ENCODE measurements around the gene SSTR4. TPM values are rescaled to one million over a fixed set of nuclear protein-coding genes. Genes with fewer than 3 reads are reported as not detected.

SSTR4 gene
- total and polyA plus RNA-seq, 2 donors (not counting 1 experiment from before 2014, with no cell fraction given): not detected

DNA sequence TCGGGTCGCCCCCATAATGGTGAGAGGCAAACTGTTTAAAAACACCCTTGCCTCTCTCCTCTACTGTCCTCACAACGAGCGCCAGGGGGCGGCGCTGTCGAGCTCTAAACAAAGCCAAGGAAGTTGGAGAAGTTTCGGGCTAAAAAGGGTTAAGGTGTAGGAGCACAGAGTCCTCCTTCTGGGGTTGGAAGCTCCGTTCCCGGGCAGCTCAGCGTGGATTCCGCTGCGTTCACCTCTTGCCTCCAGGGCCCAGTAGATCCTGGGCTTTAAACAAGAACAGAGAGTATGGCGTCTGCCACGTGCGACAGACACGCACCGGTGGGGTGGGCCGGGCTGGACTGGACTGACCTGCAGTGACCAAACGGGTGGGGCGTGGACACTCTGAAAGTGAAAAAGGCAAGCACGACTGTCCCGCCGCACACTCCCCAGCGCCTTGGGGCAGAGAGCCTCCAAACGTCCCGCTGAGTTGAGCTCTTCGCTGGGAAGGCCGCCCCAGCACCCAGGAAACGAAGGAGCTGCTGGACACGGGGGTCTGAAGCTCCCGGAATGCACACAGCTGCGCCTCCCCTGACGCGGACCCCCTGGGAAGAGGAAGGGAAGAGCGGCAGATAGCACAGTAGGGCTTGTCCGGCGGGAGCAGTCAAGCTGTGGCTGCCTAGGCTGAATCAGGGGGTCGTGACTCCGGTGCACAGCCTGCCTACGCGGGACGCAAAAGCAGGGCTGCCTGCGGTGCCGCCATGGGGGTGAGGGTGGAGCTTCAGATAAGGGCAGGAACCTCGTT, 15.9 kb downstream of the SSTR4 start:
- TF ChIP-seq CTCF (conservative IDR thresholded peaks at IDR 0.05 in 1 of 2, IDR thresholded peaks at IDR 0.05 in 1 of 2; ENCODE audit: low read depth in 1 of 2, low read length in 2 of 2) (peak; percentile 71 to 82), EZH2 (IDR thresholded peaks at IDR 0.05; ENCODE audit: low read length, missing control alignments) (no peak)
- Histone ChIP-seq H3K9ac (ENCODE audit: insufficient read depth, low read length) (no peak overlapping the region), H3K36me3 (ENCODE audit: control insufficient read depth, insufficient read depth, low read length) (no peaks in the 10 kb centered on the region), H3K4me2 (ENCODE audit: extremely low read depth, insufficient read depth, low read length) (peak overlapping the region; percentile 49), H3K4me3 (replicated peaks in 1 of 4; ENCODE audit: control extremely low read depth in 1 of 4, insufficient read depth in 1 of 4, low read depth in 3 of 4, low read length in 4 of 4) (peak overlapping the region; percentile 14 to 55 (median 48)), H3K27me3 (ENCODE audit: control insufficient read depth, insufficient read depth, low read length) (no peaks in the 10 kb centered on the region), H3K4me1 (ENCODE audit: control insufficient read depth, extremely low read depth, insufficient read depth, low read length) (no peaks in the 10 kb centered on the region), H4K20me1 (ENCODE audit: control insufficient read depth, extremely low read depth, insufficient read depth, low read length) (no peaks in the 10 kb centered on the region), H3K27ac (ENCODE audit: insufficient read depth, low read length) (no peak overlapping the region), H3K79me2 (ENCODE audit: control insufficient read depth, insufficient read depth, low read length) (peaks cover 3% of the 10 kb centered on the region), H2AFZ (ENCODE audit: low read length) (peak overlapping the region; percentile 63), H3K9me3 (ENCODE audit: control insufficient read depth, insufficient read depth, low read depth, low read length) (no peaks in the 10 kb centered on the region)
- DNase-seq (ENCODE audit: low read depth in 2 of 2): peak; percentile 64 to 93

DNA sequence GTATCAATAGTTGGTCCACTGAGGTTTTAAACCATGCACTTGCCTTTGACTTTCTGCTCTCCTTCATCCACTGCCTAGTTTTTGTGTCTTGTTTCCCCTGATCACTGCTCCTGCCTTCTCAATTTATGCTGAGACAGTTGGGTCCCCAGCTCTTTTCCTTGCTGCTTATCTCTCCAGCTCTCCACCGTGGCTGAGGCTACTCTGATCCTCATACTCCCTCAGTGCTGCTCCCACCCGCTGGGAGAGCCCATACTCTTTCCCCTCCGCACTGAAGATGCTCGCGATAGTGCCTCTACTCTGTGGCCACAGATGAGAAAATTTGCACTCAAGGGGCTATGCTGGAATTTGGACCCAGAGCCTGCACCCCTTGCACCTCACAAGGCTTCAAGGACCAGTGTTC, 17.8 kb downstream of the SSTR4 start:
- DNase-seq (ENCODE audit: low read depth in 2 of 2): no peak
- H2AFZ ChIP-seq (ENCODE audit: low read length): no peak overlapping the region
- no peaks in the 10 kb centered on the region for H3K4me1 ChIP-seq (ENCODE audit: control insufficient read depth, extremely low read depth, insufficient read depth, low read length)
- H3K36me3 ChIP-seq (ENCODE audit: control insufficient read depth, insufficient read depth, low read length): no peaks in the 10 kb centered on the region
- no peaks in the 10 kb centered on the region for H3K27me3 ChIP-seq (ENCODE audit: control insufficient read depth, insufficient read depth, low read length)
- no peaks in the 10 kb centered on the region for H3K9me3 ChIP-seq (ENCODE audit: control insufficient read depth, insufficient read depth, low read depth, low read length)
- no peak overlapping the region for H3K4me3 ChIP-seq (replicated peaks in 1 of 4; ENCODE audit: control extremely low read depth in 1 of 4, insufficient read depth in 1 of 4, low read depth in 3 of 4, low read length in 4 of 4)
- H3K79me2 ChIP-seq (ENCODE audit: control insufficient read depth, insufficient read depth, low read length): peaks cover 3% of the 10 kb centered on the region
- H3K27ac ChIP-seq (ENCODE audit: insufficient read depth, low read length): no peak overlapping the region
- H4K20me1 ChIP-seq (ENCODE audit: control insufficient read depth, extremely low read depth, insufficient read depth, low read length): no peaks in the 10 kb centered on the region
- no peak for TF ChIP-seq EZH2 (IDR thresholded peaks at IDR 0.05; ENCODE audit: low read length, missing control alignments)
- no peak for TF ChIP-seq CTCF (conservative IDR thresholded peaks at IDR 0.05 in 1 of 2, IDR thresholded peaks at IDR 0.05 in 1 of 2; ENCODE audit: low read depth in 1 of 2, low read length in 2 of 2)
- H3K9ac ChIP-seq (ENCODE audit: insufficient read depth, low read length): no peak overlapping the region
- H3K4me2 ChIP-seq (ENCODE audit: extremely low read depth, insufficient read depth, low read length): no peak overlapping the region

- Histone ChIP-seq H3K27me3 (ENCODE audit: control insufficient read depth, insufficient read depth, low read length) (no peaks in the 10 kb centered on the region), H3K9ac (ENCODE audit: insufficient read depth, low read length) (no peak overlapping the region), H3K4me1 (ENCODE audit: control insufficient read depth, extremely low read depth, insufficient read depth, low read length) (peaks cover 15% of the 10 kb centered on the region), H3K36me3 (ENCODE audit: control insufficient read depth, insufficient read depth, low read length) (no peaks in the 10 kb centered on the region), H2AFZ (ENCODE audit: low read length) (no peak overlapping the region), H3K4me3 (replicated peaks in 1 of 4; ENCODE audit: control extremely low read depth in 1 of 4, insufficient read depth in 1 of 4, low read depth in 3 of 4, low read length in 4 of 4) (no peak overlapping the region), H4K20me1 (ENCODE audit: control insufficient read depth, extremely low read depth, insufficient read depth, low read length) (no peaks in the 10 kb centered on the region), H3K27ac (ENCODE audit: insufficient read depth, low read length) (no peak overlapping the region), H3K79me2 (ENCODE audit: control insufficient read depth, insufficient read depth, low read length) (no peaks in the 10 kb centered on the region), H3K9me3 (ENCODE audit: control insufficient read depth, insufficient read depth, low read depth, low read length) (no peaks in the 10 kb centered on the region), H3K4me2 (ENCODE audit: extremely low read depth, insufficient read depth, low read length) (no peak overlapping the region)
- peak; percentile 7 to 15 for TF ChIP-seq CTCF (conservative IDR thresholded peaks at IDR 0.05 in 1 of 2, IDR thresholded peaks at IDR 0.05 in 1 of 2; ENCODE audit: low read depth in 1 of 2, low read length in 2 of 2)
- no peak for TF ChIP-seq EZH2 (IDR thresholded peaks at IDR 0.05; ENCODE audit: low read length, missing control alignments)
- no peak for DNase-seq (ENCODE audit: low read depth in 2 of 2)
Measured at GRCh38 chr20:23058240-23058639, 23.1 kb downstream of the SSTR4 start.
